Endothelial cell of umbilical vein (primary cell): ENCODE measurements around the gene HERPUD1. TPM values are rescaled to one million over a fixed set of nuclear protein-coding genes. Genes with fewer than 3 reads are reported as not detected.

Experiments used
- BruUV-seq: library from RNA; stranded (reverse); fragments of 400-500 nt; replicated peaks from 2 replicates; lab custom pipeline; 2021; lab: Mats Ljungman, UMichigan
- CTCF ChIA-PET: fragments of 300-600, 350-600 bp; sonication (Branson Sonifier 250); formaldehyde crosslinking; loops from one replicate; lab custom pipeline; 2021; ENCODE audit warnings: antibody characterized with exemption, inconsistent platforms; lab: Charles Lee
- POLR2A ChIA-PET: fragments of 300-600, 350-600 bp; sonication (Branson Sonifier 250); formaldehyde crosslinking; loops from one replicate; lab custom pipeline; 2021; ENCODE audit warnings: antibody characterized with exemption, inconsistent platforms; lab: Charles Lee
- DNase-seq: peaks from one replicate; pipeline ENCODE4 v3.0.0-alpha.2; 2011; ENCODE audit warnings: low read depth, low spot score
- FAIRE-seq: peaks from 2 replicates; lab custom pipeline; 2011; peaks lifted over from hg19 to GRCh38; lab: Jason Lieb, UNC
- H2AFZ ChIP-seq: 2 replicates; pipeline ENCODE4 v1.6.0; 2012; ENCODE audit warnings: low read depth, low read length, control low read depth, inconsistent platforms
- H3K27ac ChIP-seq: 2 replicates; pipeline ENCODE4 v1.5.1; 2011; ENCODE audit warnings: low read depth, mild to moderate bottlenecking, control low read depth, low read length, moderate library complexity; ENCODE audit not compliant: insufficient read depth
- H3K27me3 ChIP-seq, 2 experiments: 2 replicates each; pipeline versions ENCODE4 v1.6.0 to v1.6.1; 2011; ENCODE audit warnings: low read length in 2 of 2, mixed read lengths in 1 of 2; ENCODE audit not compliant: control insufficient read depth in 2 of 2, insufficient read depth in 2 of 2
- H3K36me3 ChIP-seq, 2 experiments: 2 replicates in 1 of 2; 3 replicates in 1 of 2; pipeline ENCODE4 v1.5.1; 2011; ENCODE audit warnings: low read length in 2 of 2, mild to moderate bottlenecking in 1 of 2, moderate library complexity in 1 of 2; ENCODE audit not compliant: control insufficient read depth in 2 of 2, insufficient read depth in 2 of 2; ENCODE audit errors: extremely low read depth in 1 of 2
- H3K4me1 ChIP-seq: 3 replicates; pipeline ENCODE4 v1.5.1; 2011; ENCODE audit warnings: mild to moderate bottlenecking, low read length; ENCODE audit not compliant: control insufficient read depth, insufficient read depth; ENCODE audit errors: extremely low read depth
- H3K4me2 ChIP-seq: 2 replicates; pipeline ENCODE4 v1.6.1; 2011; ENCODE audit warnings: low read length, control low read depth, mixed read lengths; ENCODE audit not compliant: insufficient read depth
- H3K4me3 ChIP-seq, 3 experiments: fragments of 200-600 bp in 1 of 3; sonication (generic), shearing (Covaris generic) in 1 of 3; replicated peaks in 1 of 3; 2 replicates each; pipeline ENCODE4 v1.5.1; 2011 to 2016; ENCODE audit warnings: control low read depth in 3 of 3, low read length in 3 of 3, mild to moderate bottlenecking in 2 of 3, inconsistent platforms in 1 of 3, low read depth in 1 of 3, moderate library complexity in 1 of 3; ENCODE audit not compliant: insufficient read depth in 1 of 3
- H3K79me2 ChIP-seq: 2 replicates; pipeline ENCODE4 v1.6.0; 2012; ENCODE audit warnings: low read length, inconsistent platforms; ENCODE audit not compliant: control insufficient read depth, insufficient read depth
- H3K9ac ChIP-seq: replicated peaks from 2 replicates; pipeline ENCODE3; 2011; ENCODE audit warnings: low read length, control low read depth; ENCODE audit not compliant: insufficient read depth; ENCODE audit errors: extremely low read depth
- H3K9me1 ChIP-seq: replicated peaks from 3 replicates; pipeline ENCODE4 v1.6.0; 2011; ENCODE audit warnings: mild to moderate bottlenecking, low read length; ENCODE audit not compliant: control insufficient read depth, insufficient read depth; ENCODE audit errors: extremely low read depth
- H3K9me3 ChIP-seq: replicated peaks from 2 replicates; pipeline ENCODE4 v1.5.1; 2012; ENCODE audit warnings: low read length, inconsistent platforms; ENCODE audit not compliant: control insufficient read depth, insufficient read depth
- H4K20me1 ChIP-seq: replicated peaks from 2 replicates; pipeline ENCODE3; 2011; ENCODE audit warnings: mild to moderate bottlenecking, low read length; ENCODE audit not compliant: control insufficient read depth, insufficient read depth; ENCODE audit errors: extremely low read depth
- EZH2 ChIP-seq: IDR thresholded peaks from 2 replicates; pipeline ENCODE4 v1.6.1; 2012; ENCODE audit warnings: borderline replicate concordance, low read depth, mild to moderate bottlenecking, moderate library complexity, low read length, inconsistent platforms; ENCODE audit not compliant: severe bottlenecking
- FOS ChIP-seq: IDR thresholded peaks from 2 replicates; pipeline ENCODE4 v1.6.1; 2011; ENCODE audit warnings: mild to moderate bottlenecking, low read length, moderate library complexity, borderline replicate concordance; ENCODE audit not compliant: insufficient read depth
- GATA2 ChIP-seq: IDR thresholded peaks from 2 replicates; pipeline ENCODE4 v1.7.0; 2011; ENCODE audit warnings: low read depth, mild to moderate bottlenecking, moderate library complexity, mixed read lengths, low read length; ENCODE audit not compliant: insufficient read length, insufficient read depth
- JUN ChIP-seq: IDR thresholded peaks from 2 replicates; pipeline ENCODE4 v1.6.1; 2011; ENCODE audit warnings: borderline replicate concordance, low read depth; ENCODE audit not compliant: insufficient read length, insufficient read depth
- MYC ChIP-seq: IDR thresholded peaks from one replicate; pipeline ENCODE4 v1.6.1; 2011; ENCODE audit warnings: mild to moderate bottlenecking, low read depth, low read length
- POLR2A ChIP-seq: IDR thresholded peaks from 2 replicates; pipeline ENCODE4 v1.6.1; 2012; ENCODE audit warnings: low read depth, mild to moderate bottlenecking, control low read depth, low read length
- POLR2AphosphoS5 ChIP-seq: IDR thresholded peaks from 2 replicates; pipeline ENCODE4 v1.6.1; 2012; ENCODE audit warnings: low read depth, mild to moderate bottlenecking, control low read depth, low read length, moderate library complexity; ENCODE audit not compliant: insufficient read depth
- dilution Hi-C: fragments of 300-500 bp; cut with MboI; formaldehyde crosslinking; loops from one replicate; pipeline ENCODE4 v1.15.0; 2019; ENCODE audit warnings: low sequenced_read_pairs; ENCODE audit not compliant: extremely low pct_ligation_motif_present
- intact Hi-C: fragments of 100-400 bp; cut with micrococcal nuclease; formaldehyde crosslinking; loops from one replicate; pipeline ENCODE4 v1.10.0; 2022
- polyA plus RNA-seq, 4 experiments: library from polyadenylated mRNA; depleted of rRNA in 3 of 4; stranded (reverse) in 3 of 4; unstranded in 1 of 4; fragments of >200 nt; gene quantifications; 2 replicates each; pipeline versions ENCODE4 v1.2.1 to v1.2.3, GENCODE V29; 2011 to 2012; ENCODE audit warnings: missing spikeins in 1 of 4
- total RNA-seq: library from RNA; stranded (reverse); gene quantifications from 2 replicates; pipeline ENCODE4 v1.2.3, GENCODE V29; 2021
- TF ChIP-seq, protein P1 (sequence below): IDR thresholded peaks from 2 replicates; pipeline ENCODE4 v1.6.1; 2011; ENCODE audit not compliant: insufficient read depth, insufficient read length
- TF ChIP-seq, protein P2 (sequence below), 2 donors: IDR thresholded peaks; 1 replicate in 1 of 2; 2 replicates in 1 of 2; pipeline ENCODE4 v1.5.1; 2011; ENCODE audit warnings: low read length in 2 of 2, mild to moderate bottlenecking in 2 of 2, moderate library complexity in 2 of 2, control low read depth in 1 of 2, inconsistent platforms in 1 of 2, low read depth in 1 of 2; ENCODE audit not compliant: insufficient read depth in 1 of 2; ENCODE audit errors: extremely low read depth in 1 of 2

HERPUD1 gene
- total and polyA plus RNA-seq, 2 donors (not counting 3 experiments of a cell fraction or from before 2014, with no cell fraction given), result 107 to 109 TPM

DNA sequence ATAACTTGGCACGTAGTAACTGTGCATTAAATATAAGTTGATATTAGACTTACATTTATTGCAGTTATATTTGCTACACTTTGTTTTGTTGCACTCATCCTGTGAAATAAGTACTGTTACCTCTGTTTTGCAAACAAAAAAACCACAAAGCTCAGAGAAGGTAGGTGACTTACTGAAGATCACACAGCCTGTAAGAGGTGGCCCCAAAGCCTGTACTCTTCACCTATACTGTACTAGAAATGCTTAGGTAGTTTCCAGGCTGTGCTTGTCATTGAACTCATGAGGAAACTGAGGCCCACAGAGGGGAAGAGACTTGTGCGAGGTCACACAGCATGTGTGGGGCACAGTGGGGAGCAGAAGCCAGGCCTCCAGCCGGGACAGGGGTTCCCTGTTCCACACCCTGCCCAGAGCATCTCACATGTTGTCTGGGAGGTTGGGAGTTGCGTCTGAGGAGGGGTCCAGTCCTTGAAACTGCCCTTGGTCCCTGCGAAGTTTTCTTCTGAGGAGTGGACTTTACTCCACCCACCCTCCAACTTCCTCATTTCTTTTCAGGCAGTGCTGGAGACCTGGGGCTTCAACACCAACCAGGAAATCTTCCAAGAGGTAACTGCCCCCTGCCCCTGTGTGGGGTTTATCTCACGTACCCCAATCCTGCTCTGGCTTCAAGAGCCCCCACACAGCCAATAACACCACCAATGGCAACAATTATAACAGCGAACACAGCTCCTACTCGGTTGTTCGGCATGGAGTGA, 42.8 kb downstream of the HERPUD1 start:
- dilution Hi-C loops, result no loop called here
- Histone ChIP-seq H3K9ac (no peak overlapping the region), H4K20me1 (no peaks in the 10 kb centered on the region), H3K79me2 (no peaks in the 10 kb centered on the region), H3K9me1 (no peaks in the 10 kb centered on the region), H2AFZ (no peak overlapping the region), H3K4me1 (no peaks in the 10 kb centered on the region), H3K36me3 (no peaks in the 10 kb centered on the region), H3K27ac (no peak overlapping the region), H3K27me3 (no peaks in the 10 kb centered on the region), H3K4me2 (no peak overlapping the region), H3K4me3 (no peak overlapping the region), H3K9me3 (no peaks in the 10 kb centered on the region)
- intact Hi-C loops, result no loop called here
- no peak for FAIRE-seq
- ChIA-PET POLR2A (no interaction called here), CTCF (interaction anchor here (0.5 to 1.4 kb wide), 2 partner anchors 10 to 106 kb away, joined by 3 read pairs; no protein-coding TSS in a partner anchor)
- no peak for TF ChIP-seq JUN
- no peak for TF ChIP-seq MYC
- TF ChIP-seq POLR2A, result no peak
- TF ChIP-seq FOS, result no peak
- no peak for TF ChIP-seq POLR2AphosphoS5
- TF ChIP-seq, protein P1, sequence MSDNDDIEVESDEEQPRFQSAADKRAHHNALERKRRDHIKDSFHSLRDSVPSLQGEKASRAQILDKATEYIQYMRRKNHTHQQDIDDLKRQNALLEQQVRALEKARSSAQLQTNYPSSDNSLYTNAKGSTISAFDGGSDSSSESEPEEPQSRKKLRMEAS, result no peak
- TF ChIP-seq, protein P2, sequence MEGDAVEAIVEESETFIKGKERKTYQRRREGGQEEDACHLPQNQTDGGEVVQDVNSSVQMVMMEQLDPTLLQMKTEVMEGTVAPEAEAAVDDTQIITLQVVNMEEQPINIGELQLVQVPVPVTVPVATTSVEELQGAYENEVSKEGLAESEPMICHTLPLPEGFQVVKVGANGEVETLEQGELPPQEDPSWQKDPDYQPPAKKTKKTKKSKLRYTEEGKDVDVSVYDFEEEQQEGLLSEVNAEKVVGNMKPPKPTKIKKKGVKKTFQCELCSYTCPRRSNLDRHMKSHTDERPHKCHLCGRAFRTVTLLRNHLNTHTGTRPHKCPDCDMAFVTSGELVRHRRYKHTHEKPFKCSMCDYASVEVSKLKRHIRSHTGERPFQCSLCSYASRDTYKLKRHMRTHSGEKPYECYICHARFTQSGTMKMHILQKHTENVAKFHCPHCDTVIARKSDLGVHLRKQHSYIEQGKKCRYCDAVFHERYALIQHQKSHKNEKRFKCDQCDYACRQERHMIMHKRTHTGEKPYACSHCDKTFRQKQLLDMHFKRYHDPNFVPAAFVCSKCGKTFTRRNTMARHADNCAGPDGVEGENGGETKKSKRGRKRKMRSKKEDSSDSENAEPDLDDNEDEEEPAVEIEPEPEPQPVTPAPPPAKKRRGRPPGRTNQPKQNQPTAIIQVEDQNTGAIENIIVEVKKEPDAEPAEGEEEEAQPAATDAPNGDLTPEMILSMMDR (IDR thresholded peaks at IDR 0.05; ENCODE audit: extremely low read depth in 1 of 2, insufficient read depth in 1 of 2, low read depth in 1 of 2, low read length in 2 of 2), result no peak
- no peak for TF ChIP-seq GATA2
- TF ChIP-seq EZH2, result no peak
- BruUV-seq, result no TSS peak
- no peak for DNase-seq
